Activated CD8-positive, alpha-beta T cell treated with anti-CD3 and anti-CD28 coated beads for 36 hours (primary cell): ENCODE measurements around the gene SIGLEC12. TPM values are rescaled to one million over a fixed set of nuclear protein-coding genes. Genes with fewer than 3 reads are reported as not detected.

Source experiments
- ATAC-seq: fragments of 200-7000 bp; cut with Tn5 transposase; one replicate; pipeline ENCODE4 v1.10.0; 2021; ENCODE audit warnings: mild to moderate bottlenecking, moderate library complexity
- CTCF ChIA-PET: fragments of 350-600 bp; sonication (Branson Sonifier 250); formaldehyde crosslinking; loops from one replicate; lab custom pipeline; 2021; ENCODE audit warnings: antibody characterized with exemption; lab: Charles Lee
- POLR2A ChIA-PET: fragments of 350-600 bp; sonication (Branson Sonifier 250); formaldehyde crosslinking; loops from one replicate; lab custom pipeline; 2021; ENCODE audit warnings: antibody characterized with exemption; lab: Charles Lee
- DNase-seq: peaks from one replicate; pipeline ENCODE4 v3.0.0-alpha.2; 2020
- H3K27ac Mint-ChIP-seq: one replicate; pipeline ENCODE4 v1.8.0; 2021; ENCODE audit warnings: mild to moderate bottlenecking, mixed read lengths
- H3K27me3 Mint-ChIP-seq: one replicate; pipeline ENCODE4 v1.8.0; 2021; ENCODE audit warnings: mixed read lengths
- H3K36me3 Mint-ChIP-seq: one replicate; pipeline ENCODE4 v1.8.0; 2021; ENCODE audit warnings: low read depth, mixed read lengths
- H3K4me1 Mint-ChIP-seq: one replicate; pipeline ENCODE4 v1.8.0; 2021; ENCODE audit warnings: low read depth, mixed read lengths
- H3K4me3 Mint-ChIP-seq: one replicate; pipeline ENCODE4 v1.8.0; 2021; ENCODE audit warnings: mild to moderate bottlenecking, moderate library complexity, mixed read lengths
- H3K9me3 Mint-ChIP-seq: one replicate; pipeline ENCODE4 v1.8.0; 2021; ENCODE audit warnings: mixed read lengths
- CTCF ChIP-seq: fragments of 200-600 bp; IDR thresholded peaks from one replicate; pipeline ENCODE4 v1.8.0; 2022; ENCODE audit warnings: antibody characterized with exemption, mild to moderate bottlenecking
- intact Hi-C: fragments of 100-400 bp; cut with micrococcal nuclease; formaldehyde crosslinking; loops from one replicate; pipeline ENCODE4 v1.10.0; 2022
- total RNA-seq, 2 experiments: library from RNA; stranded (reverse); gene quantifications; one replicate each; pipeline ENCODE4 v1.2.3, GENCODE V29; 2021

Gene SIGLEC12
- total RNA-seq, 2 experiments from 2014 or later, result 0.34 to 0.43 TPM

GRCh38 chr19:51548213-51548651, 46.6 kb upstream of the SIGLEC12 start:
- Mint-ChIP-seq H3K4me3 (no peak overlapping the region), H3K27me3 (peaks cover 46% of the 10 kb centered on the region), H3K27ac (no peak overlapping the region), H3K4me1 (peaks cover 21% of the 10 kb centered on the region), H3K36me3 (no peaks in the 10 kb centered on the region), H3K9me3 (no peaks in the 10 kb centered on the region)
- TF ChIP-seq CTCF, result no peak
- intact Hi-C loops, result no loop called here
- DNase-seq (no peak), ATAC-seq (no peak)
- CTCF ChIA-PET, result interaction anchor here (0.9 to 2.7 kb wide), 4 partner anchors 9 to 127 kb away, joined by 3 to 8 read pairs (median 4); no protein-coding TSS in a partner anchor
- POLR2A ChIA-PET, result no interaction called here

GRCh38 chr19:51547397-51548212, 46.0 kb upstream of the SIGLEC12 start:
- no peaks in the 10 kb centered on the region for H3K9me3 Mint-ChIP-seq
- H3K4me3 Mint-ChIP-seq, result no peak overlapping the region
- peaks cover 21% of the 10 kb centered on the region for H3K4me1 Mint-ChIP-seq
- intact Hi-C loops, result no loop called here
- ChIA-PET CTCF (interaction anchor here (1.2 to 2.7 kb wide), 3 partner anchors 32 to 126 kb away, joined by 3 to 8 read pairs (median 4); no protein-coding TSS in a partner anchor), POLR2A (interaction anchor here (0.7 kb wide), 1 partner anchor 198 kb away, joined by 3 read pairs; no protein-coding TSS in a partner anchor)
- no peaks in the 10 kb centered on the region for H3K36me3 Mint-ChIP-seq
- H3K27ac Mint-ChIP-seq, result no peak overlapping the region
- no peak for TF ChIP-seq CTCF
- peaks cover 43% of the 10 kb centered on the region for H3K27me3 Mint-ChIP-seq
- no peak for ATAC-seq
- DNase-seq, result no peak

DNA sequence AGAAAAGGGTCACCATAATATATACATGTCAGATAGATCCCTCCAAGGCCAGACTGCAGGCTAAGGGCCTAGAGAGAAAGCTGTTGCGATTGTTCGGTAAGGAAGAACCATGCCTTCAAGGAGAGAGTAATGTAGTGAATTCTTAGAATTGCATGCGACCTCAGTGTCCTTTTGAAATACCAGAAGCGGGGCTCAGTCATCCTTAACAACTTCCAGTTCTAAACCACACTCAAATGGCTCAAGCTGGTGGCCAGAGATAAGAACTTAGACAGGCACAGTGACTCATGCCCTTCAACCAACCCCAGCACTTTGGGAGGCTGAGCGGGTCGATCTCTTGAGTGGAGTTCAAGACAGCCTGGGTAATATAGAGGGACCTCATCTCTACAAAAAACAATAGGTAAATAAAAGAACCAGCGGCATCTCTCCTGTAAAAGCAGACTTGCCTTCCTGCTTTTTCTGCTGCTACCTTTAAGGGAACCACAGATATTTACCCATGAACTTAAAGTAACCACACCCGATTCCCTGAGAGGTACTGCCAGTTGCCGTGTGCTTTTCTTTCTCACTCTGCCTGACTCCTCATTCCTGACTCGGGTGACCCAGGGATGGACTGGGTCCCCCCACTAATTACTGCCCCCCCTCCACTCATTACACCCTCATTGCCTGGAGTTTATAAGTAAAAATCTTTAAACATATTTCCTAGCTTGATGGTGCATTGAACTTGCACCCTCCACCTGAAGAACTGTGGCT, 45.2 kb upstream of the SIGLEC12 start:
- H3K9me3 Mint-ChIP-seq, result no peaks in the 10 kb centered on the region
- no peak for TF ChIP-seq CTCF
- peaks cover 18% of the 10 kb centered on the region for H3K4me1 Mint-ChIP-seq
- H3K36me3 Mint-ChIP-seq, result no peaks in the 10 kb centered on the region
- CTCF ChIA-PET, result interaction anchor here (1.4 to 2.7 kb wide), 2 partner anchors 31 to 74 kb away, joined by 3 to 8 read pairs; no protein-coding TSS in a partner anchor
- POLR2A ChIA-PET, result interaction anchor here (0.7 kb wide), 1 partner anchor 198 kb away, joined by 3 read pairs; no protein-coding TSS in a partner anchor
- peak; percentile 76 for ATAC-seq
- no peak overlapping the region for H3K27ac Mint-ChIP-seq
- intact Hi-C loops, result no loop called here
- H3K4me3 Mint-ChIP-seq, result no peak overlapping the region
- DNase-seq, result peak; percentile 51
- H3K27me3 Mint-ChIP-seq, result peaks cover 42% of the 10 kb centered on the region

- H3K27ac Mint-ChIP-seq, result no peak overlapping the region
- H3K27me3 Mint-ChIP-seq, result peaks cover 42% of the 10 kb centered on the region
- no peaks in the 10 kb centered on the region for H3K9me3 Mint-ChIP-seq
- no peak for DNase-seq
- POLR2A ChIA-PET, result no interaction called here
- H3K4me3 Mint-ChIP-seq, result no peak overlapping the region
- H3K36me3 Mint-ChIP-seq, result no peaks in the 10 kb centered on the region
- no peak for ATAC-seq
- CTCF ChIA-PET, result interaction anchor here (1.4 to 2.7 kb wide), 2 partner anchors 31 to 73 kb away, joined by 3 to 8 read pairs; no protein-coding TSS in a partner anchor
- TF ChIP-seq CTCF, result no peak
- H3K4me1 Mint-ChIP-seq, result peaks cover 12% of the 10 kb centered on the region
- intact Hi-C loops, result no loop called here
Observed at GRCh38 chr19:51546107-51546649, 44.6 kb upstream of the SIGLEC12 start.
